Stimulated activated CD8-positive, alpha-beta memory T cell treated with anti-CD3 and anti-CD28 coated beads, Interleukin-4, amount 100 ng/mL, for 48 hours (primary cell): ENCODE measurements around the gene MMEL1.
"Not testable (repeated sequence)": the region's sequence is repeated elsewhere in the genome, so short reads cannot be mapped to it uniquely, and the experiment has no call there.

ENCODE experiments used
- DNase-seq: peaks from one replicate; pipeline ENCODE4 v3.0.0-alpha.2; 2020

The MMEL1 gene

GRCh38 chr1:2569703-2570102 lies 63.1 kb downstream of the MMEL1 start:
- not testable (repeated sequence) for DNase-seq

GRCh38 chr1:2569060-2569459 lies 63.8 kb downstream of the MMEL1 start:
- no peak for DNase-seq

- DNase-seq: not testable (repeated sequence)
These were observed 64.5 kb downstream of the MMEL1 start for GRCh38 chr1:2568187-2568816.

- DNase-seq: no peak
These were observed 65.6 kb downstream of the MMEL1 start for GRCh38 chr1:2567083-2567679.

GRCh38 chr1:2566101-2567045 lies 66.4 kb downstream of the MMEL1 start:
- DNase-seq: no peak

GRCh38 chr1:2564815-2565374 lies 67.9 kb downstream of the MMEL1 start:
- DNase-seq: no peak

GRCh38 chr1:2564006-2564814 lies 68.6 kb downstream of the MMEL1 start:
- no peak for DNase-seq

- DNase-seq: no peak
These were observed 69.6 kb downstream of the MMEL1 start for GRCh38 chr1:2563205-2563604.

- peak; percentile 58 for DNase-seq
These were observed 70.6 kb downstream of the MMEL1 start for GRCh38 chr1:2561898-2562895.

GRCh38 chr1:2561446-2561845 lies 71.4 kb downstream of the MMEL1 start:
- DNase-seq: no peak

GRCh38 chr1:2560299-2561073 lies 72.3 kb downstream of the MMEL1 start:
- no peak for DNase-seq

GRCh38 chr1:2559509-2560298 lies 73.1 kb downstream of the MMEL1 start:
- DNase-seq: no peak

GRCh38 chr1:2558861-2559260 lies 74.0 kb downstream of the MMEL1 start:
- DNase-seq: no peak

- DNase-seq: no peak
These were observed 74.4 kb downstream of the MMEL1 start for GRCh38 chr1:2558420-2558819.

- no peak for DNase-seq
These were observed 75.1 kb downstream of the MMEL1 start for GRCh38 chr1:2557482-2558400.

- peak; percentile 64 for DNase-seq
These were observed 75.9 kb downstream of the MMEL1 start for GRCh38 chr1:2556678-2557481.

- DNase-seq: peak; percentile 72
These were observed 76.5 kb downstream of the MMEL1 start, which contains the start of gene TNFRSF14 for GRCh38 chr1:2556277-2556677. TSS of gene TNFRSF14 (plus strand) at chr1:2556371. CDS start at chr1:2556665, 294 bp downstream.
